Astrocyte (in vitro differentiated cells and primary cell): ENCODE data around the gene TRIM47. TPM values are rescaled to one million over a fixed set of nuclear protein-coding genes. Genes with fewer than 3 reads are reported as not detected.

ENCODE experiments used
- DNase-seq: peaks from one replicate; pipeline ENCODE4 v3.0.0-alpha.2; 2010; ENCODE audit warnings: low read depth
- FAIRE-seq: peaks from 2 replicates; lab custom pipeline; 2011; peaks lifted over from hg19 to GRCh38; lab: Jason Lieb, UNC
- H2AFZ ChIP-seq: 2 replicates; pipeline ENCODE4 v1.6.0; 2012; ENCODE audit warnings: low read depth, low read length, inconsistent platforms
- H3K27ac ChIP-seq: 2 replicates; pipeline ENCODE4 v1.5.1; 2011; ENCODE audit warnings: low read depth, low read length, inconsistent platforms
- H3K27me3 ChIP-seq: 2 replicates; pipeline ENCODE4 v1.6.0; 2011; ENCODE audit warnings: low read length, inconsistent platforms; ENCODE audit not compliant: insufficient read depth
- H3K36me3 ChIP-seq: 2 replicates; pipeline ENCODE4 v1.5.1; 2011; ENCODE audit warnings: low read length, inconsistent platforms; ENCODE audit not compliant: insufficient read depth
- H3K4me1 ChIP-seq: 2 replicates; pipeline ENCODE4 v1.5.1; 2011; ENCODE audit warnings: low read length, inconsistent platforms; ENCODE audit not compliant: insufficient read depth
- H3K4me2 ChIP-seq: 2 replicates; pipeline ENCODE4 v1.6.0; 2012; ENCODE audit warnings: low read length, inconsistent platforms
- H3K4me3 ChIP-seq: 2 replicates; pipeline ENCODE4 v1.5.1; 2011; ENCODE audit warnings: low read depth, mild to moderate bottlenecking, low read length, inconsistent platforms; ENCODE audit not compliant: insufficient read depth
- H3K79me2 ChIP-seq: 2 replicates; pipeline ENCODE4 v1.6.0; 2012; ENCODE audit warnings: mild to moderate bottlenecking, low read length, inconsistent platforms; ENCODE audit not compliant: insufficient read depth
- H3K9ac ChIP-seq: 2 replicates; pipeline ENCODE4 v1.6.0; 2012; ENCODE audit warnings: mild to moderate bottlenecking, low read length, inconsistent platforms
- H3K9me3 ChIP-seq: 2 replicates; pipeline ENCODE4 v1.5.1; 2012; ENCODE audit warnings: low read depth, mild to moderate bottlenecking, low read length, inconsistent platforms; ENCODE audit not compliant: insufficient read depth
- H4K20me1 ChIP-seq: 2 replicates; pipeline ENCODE4 v1.6.0; 2012; ENCODE audit warnings: low read length, inconsistent platforms; ENCODE audit not compliant: insufficient read depth
- H3K27ac Mint-ChIP-seq: one replicate; pipeline ENCODE4 v1.8.0; 2021; ENCODE audit warnings: mild to moderate bottlenecking, mixed read lengths; ENCODE audit not compliant: unreplicated experiment
- H3K27me3 Mint-ChIP-seq: one replicate; pipeline ENCODE4 v1.8.0; 2021; ENCODE audit warnings: low read depth, mixed read lengths; ENCODE audit not compliant: unreplicated experiment
- H3K36me3 Mint-ChIP-seq: one replicate; pipeline ENCODE4 v1.8.0; 2021; ENCODE audit warnings: low read depth, mixed read lengths; ENCODE audit not compliant: unreplicated experiment
- H3K4me1 Mint-ChIP-seq: one replicate; pipeline ENCODE4 v1.8.0; 2021; ENCODE audit warnings: low read depth, mixed read lengths; ENCODE audit not compliant: unreplicated experiment
- H3K4me3 Mint-ChIP-seq: one replicate; pipeline ENCODE4 v1.8.0; 2021; ENCODE audit warnings: mild to moderate bottlenecking, moderate library complexity, mixed read lengths; ENCODE audit not compliant: unreplicated experiment
- H3K9me3 Mint-ChIP-seq: one replicate; pipeline ENCODE4 v1.8.0; 2021; ENCODE audit warnings: mild to moderate bottlenecking, mixed read lengths; ENCODE audit not compliant: unreplicated experiment
- CTCF ChIP-seq: IDR thresholded peaks from 2 replicates; pipeline ENCODE4 v1.5.1; 2011; ENCODE audit warnings: low read depth, mild to moderate bottlenecking, inconsistent platforms, low read length, moderate library complexity; ENCODE audit not compliant: insufficient read depth
- EZH2 ChIP-seq: IDR thresholded peaks from 2 replicates; pipeline ENCODE4 v1.6.1; 2012; ENCODE audit warnings: mild to moderate bottlenecking, low read length, inconsistent platforms; ENCODE audit not compliant: insufficient read depth
- total RNA-seq: library from RNA; stranded (reverse); gene quantifications from 2 replicates; pipeline ENCODE4 v1.2.1, GENCODE V29; 2021

TRIM47 gene
- total RNA-seq, 1 donor from 2014 or later: 5.9 TPM

DNA sequence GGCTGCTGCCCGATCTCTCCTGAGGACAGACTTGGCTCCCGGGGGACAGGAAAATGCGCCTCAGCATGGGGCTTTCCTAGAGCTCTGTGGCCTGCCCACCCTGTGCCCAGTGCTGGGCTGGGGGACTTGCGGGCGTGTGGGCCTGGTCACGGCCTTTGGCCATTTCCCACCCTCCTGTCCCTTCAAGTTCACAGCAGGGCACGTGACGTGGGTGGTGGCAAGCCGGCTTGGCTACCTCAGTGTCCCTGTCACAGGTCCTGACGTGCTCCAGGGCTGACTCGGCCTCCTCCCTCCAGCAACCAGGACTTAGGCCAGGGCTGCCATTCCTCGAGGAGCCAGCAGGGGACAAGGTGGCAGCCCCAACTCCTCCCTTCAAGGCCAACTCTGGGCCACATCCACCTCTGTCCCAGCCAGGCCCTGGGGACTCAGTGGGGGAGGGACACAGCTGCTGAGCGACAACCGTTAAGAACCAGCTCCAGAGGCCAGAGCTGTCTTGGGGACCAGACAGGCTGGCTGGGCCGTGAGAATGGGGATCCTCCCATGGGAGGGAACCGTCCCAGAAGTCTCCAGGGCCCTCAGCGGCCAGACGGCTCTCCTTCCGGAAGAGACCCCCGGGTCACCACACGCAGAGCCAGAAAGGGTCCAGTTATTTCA, 33.2 kb downstream of the TRIM47 start:
- Histone ChIP-seq H3K9me3 (no peaks in the 10 kb centered on the region), H3K27me3 (no peaks in the 10 kb centered on the region), H3K79me2 (no peaks in the 10 kb centered on the region), H3K4me2 (peak overlapping the region; percentile 12), H3K4me3 (no peak overlapping the region), H3K9ac (peak overlapping the region; percentile 23), H3K27ac (no peak overlapping the region), H2AFZ (no peak overlapping the region), H4K20me1 (peaks cover 6% of the 10 kb centered on the region), H3K4me1 (peaks cover 15% of the 10 kb centered on the region), H3K36me3 (peaks cover 7% of the 10 kb centered on the region)
- Mint-ChIP-seq H3K27me3 (peaks cover 2% of the 10 kb centered on the region), H3K27ac (peak overlapping the region; percentile 68), H3K4me1 (peaks cover 6% of the 10 kb centered on the region), H3K9me3 (no peaks in the 10 kb centered on the region), H3K36me3 (peaks cover 17% of the 10 kb centered on the region), H3K4me3 (peak overlapping the region; percentile 57)
- FAIRE-seq (no peak), DNase-seq (no peak)
- TF ChIP-seq CTCF (peak; percentile 40), EZH2 (no peak)

DNA sequence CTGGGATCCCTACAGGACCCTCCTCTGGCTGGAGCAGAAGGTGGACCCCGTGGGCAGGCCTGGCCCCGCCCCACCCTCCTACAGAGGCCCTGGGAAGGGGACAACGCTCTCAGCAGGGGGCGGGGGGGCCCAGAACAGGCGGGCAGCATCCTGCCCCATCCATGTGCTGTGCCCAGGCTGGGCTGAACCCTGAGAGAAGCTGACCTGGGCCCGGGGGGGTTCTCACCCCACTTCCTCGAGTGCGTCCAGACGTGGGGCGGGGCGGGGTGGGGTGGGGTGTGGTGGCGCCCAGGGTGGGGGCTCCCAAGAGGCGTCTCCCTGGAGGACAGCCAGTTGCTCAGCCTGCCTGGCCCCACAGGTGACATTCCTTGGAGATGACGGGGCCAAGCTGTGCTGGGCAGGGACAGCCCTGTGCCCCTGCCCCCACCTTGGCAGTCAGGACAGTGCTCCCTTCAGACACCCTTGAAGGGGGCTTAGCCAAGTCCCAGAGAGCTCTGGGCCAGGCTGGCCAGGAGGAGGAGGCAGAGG, 33.8 kb downstream of the TRIM47 start:
- Histone ChIP-seq H3K27ac (no peak overlapping the region), H3K27me3 (no peaks in the 10 kb centered on the region), H4K20me1 (peaks cover 6% of the 10 kb centered on the region), H3K9me3 (no peaks in the 10 kb centered on the region), H3K79me2 (no peaks in the 10 kb centered on the region), H3K4me3 (no peak overlapping the region), H3K4me1 (peaks cover 11% of the 10 kb centered on the region), H3K36me3 (peaks cover 7% of the 10 kb centered on the region), H3K9ac (peak overlapping the region; percentile 23), H2AFZ (no peak overlapping the region), H3K4me2 (peak overlapping the region; percentile 12)
- Mint-ChIP-seq H3K27me3 (peaks cover 2% of the 10 kb centered on the region), H3K36me3 (peaks cover 13% of the 10 kb centered on the region), H3K4me1 (peaks cover 6% of the 10 kb centered on the region), H3K27ac (no peak overlapping the region), H3K4me3 (no peak overlapping the region), H3K9me3 (no peaks in the 10 kb centered on the region)
- no peak for TF ChIP-seq EZH2
- FAIRE-seq (no peak), DNase-seq (no peak)

DNA sequence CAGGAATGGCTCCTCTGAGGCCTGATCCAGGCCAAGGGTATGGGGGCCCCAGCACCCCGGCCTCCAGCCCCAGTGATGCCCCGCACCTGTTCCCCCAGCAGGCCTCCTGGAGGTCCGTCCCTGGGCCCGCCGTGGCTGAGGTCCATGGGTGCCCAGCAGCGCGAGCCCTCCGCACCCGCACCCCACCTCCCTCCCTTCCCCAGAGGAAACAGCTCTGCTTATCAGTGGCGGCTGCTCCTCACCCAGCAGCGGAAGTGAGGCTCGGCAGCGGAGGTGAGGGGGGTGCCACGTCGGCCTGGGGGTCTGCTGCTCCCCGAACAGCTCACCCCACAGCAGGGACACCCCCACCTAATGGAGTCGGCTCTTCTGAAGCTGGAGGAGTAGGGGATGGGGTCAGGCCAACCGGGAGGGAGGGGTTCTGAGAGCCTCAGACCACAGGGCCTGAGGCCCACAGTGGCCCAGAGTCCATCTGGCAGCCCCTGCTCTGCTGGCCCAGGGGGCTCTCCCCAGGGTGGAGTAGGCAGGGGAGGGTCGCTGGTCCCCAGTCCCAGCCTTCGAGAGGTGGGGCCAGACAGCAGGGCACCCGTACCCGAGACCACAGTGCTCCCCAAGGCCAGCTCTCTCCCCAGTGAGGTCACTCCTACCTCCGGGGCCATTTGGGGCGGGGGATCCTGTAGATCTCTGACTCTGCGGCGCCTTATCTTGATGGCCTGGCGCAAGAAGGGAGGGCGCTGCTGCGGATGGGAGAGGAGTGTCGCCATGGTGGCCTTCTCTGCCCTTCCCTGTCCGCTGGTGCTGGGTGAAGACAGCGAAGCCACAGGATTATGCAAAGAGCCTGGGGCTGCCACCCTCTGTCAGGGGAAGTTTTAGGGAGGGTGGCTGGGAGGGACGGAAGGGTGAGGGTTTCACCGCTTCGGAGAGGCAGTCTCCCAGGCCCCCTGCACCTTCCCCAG, 34.5 kb downstream of the TRIM47 start, which contains the start of gene UNC13D:
Gene UNC13D, minus strand, starts transcription at position 828 of the 953 bp plus-strand sequence. Its CDS starts 67 bp downstream, at position 761.
- H2AFZ ChIP-seq: no peak within 1 kb of the TSS
- FAIRE-seq: no peak
- DNase-seq: no peak
- H3K36me3 ChIP-seq: peaks cover 3% of the 10 kb centered on the region
- H3K9me3 ChIP-seq: no peaks in the 10 kb centered on the region
- H3K9me3 Mint-ChIP-seq: no peaks in the 10 kb centered on the region
- no peaks in the 10 kb centered on the region for H3K27me3 ChIP-seq
- H3K4me1 Mint-ChIP-seq: peaks cover 6% of the 10 kb centered on the region
- H3K27ac Mint-ChIP-seq: no peak within 1 kb of the TSS
- no peak for TF ChIP-seq EZH2
- no peak for TF ChIP-seq CTCF
- H3K36me3 Mint-ChIP-seq: peaks cover 11% of the 10 kb centered on the region
- peaks cover 2% of the 10 kb centered on the region for H3K27me3 Mint-ChIP-seq
- peaks cover 7% of the 10 kb centered on the region for H3K4me1 ChIP-seq
- peak within 1 kb of the TSS; percentile 23 for H3K9ac ChIP-seq
- H3K4me3 Mint-ChIP-seq: no peak within 1 kb of the TSS
- peaks cover 6% of the 10 kb centered on the region for H4K20me1 ChIP-seq
- H3K4me2 ChIP-seq: peak within 1 kb of the TSS; percentile 12
- no peaks in the 10 kb centered on the region for H3K79me2 ChIP-seq
- no peak within 1 kb of the TSS for H3K4me3 ChIP-seq
- no peak within 1 kb of the TSS for H3K27ac ChIP-seq
